ENCODE results near the gene PLCG2. TPM values are rescaled to one million over a fixed set of nuclear protein-coding genes. Genes with fewer than 3 reads are reported as not detected.

PLCG2 gene
- total RNA-seq, 1 donor from 2014 or later: 47.7 TPM

DNA sequence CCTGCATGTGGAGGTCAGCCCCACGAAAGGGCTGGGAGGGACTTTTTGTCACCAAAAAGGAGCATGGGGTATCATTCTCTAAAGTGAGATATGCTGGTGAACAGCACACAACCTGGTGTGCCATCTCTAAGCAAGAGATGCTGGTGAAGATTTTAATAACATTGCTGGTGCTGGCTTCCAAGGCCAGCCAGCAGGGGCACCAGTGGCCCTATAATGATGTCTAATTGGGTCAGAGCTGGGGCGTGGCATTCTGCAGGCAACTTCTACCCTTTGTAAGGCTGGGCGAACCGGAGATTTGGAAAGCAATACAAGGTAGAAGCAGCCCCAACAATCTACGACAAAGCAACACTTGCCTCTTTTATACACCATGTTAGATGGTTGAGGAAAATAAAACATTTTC lies 215.4 kb downstream of the PLCG2 start:
- Histone ChIP-seq H3K4me3 (no peak overlapping the region), H3K27me3 (ENCODE audit: low read depth) (no peaks in the 10 kb centered on the region), H3K36me3 (peaks cover 9% of the 10 kb centered on the region), H3K4me1 (peaks cover 16% of the 10 kb centered on the region), H3K9me3 (no peaks in the 10 kb centered on the region), H3K27ac (no peak overlapping the region)
- ATAC-seq (no peak), DNase-seq (no peak)
- TF ChIP-seq, protein P1, sequence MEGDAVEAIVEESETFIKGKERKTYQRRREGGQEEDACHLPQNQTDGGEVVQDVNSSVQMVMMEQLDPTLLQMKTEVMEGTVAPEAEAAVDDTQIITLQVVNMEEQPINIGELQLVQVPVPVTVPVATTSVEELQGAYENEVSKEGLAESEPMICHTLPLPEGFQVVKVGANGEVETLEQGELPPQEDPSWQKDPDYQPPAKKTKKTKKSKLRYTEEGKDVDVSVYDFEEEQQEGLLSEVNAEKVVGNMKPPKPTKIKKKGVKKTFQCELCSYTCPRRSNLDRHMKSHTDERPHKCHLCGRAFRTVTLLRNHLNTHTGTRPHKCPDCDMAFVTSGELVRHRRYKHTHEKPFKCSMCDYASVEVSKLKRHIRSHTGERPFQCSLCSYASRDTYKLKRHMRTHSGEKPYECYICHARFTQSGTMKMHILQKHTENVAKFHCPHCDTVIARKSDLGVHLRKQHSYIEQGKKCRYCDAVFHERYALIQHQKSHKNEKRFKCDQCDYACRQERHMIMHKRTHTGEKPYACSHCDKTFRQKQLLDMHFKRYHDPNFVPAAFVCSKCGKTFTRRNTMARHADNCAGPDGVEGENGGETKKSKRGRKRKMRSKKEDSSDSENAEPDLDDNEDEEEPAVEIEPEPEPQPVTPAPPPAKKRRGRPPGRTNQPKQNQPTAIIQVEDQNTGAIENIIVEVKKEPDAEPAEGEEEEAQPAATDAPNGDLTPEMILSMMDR (IDR thresholded peaks at IDR 0.05): no peak
- intact Hi-C loops (cut with DNase I): no loop called here

DNA sequence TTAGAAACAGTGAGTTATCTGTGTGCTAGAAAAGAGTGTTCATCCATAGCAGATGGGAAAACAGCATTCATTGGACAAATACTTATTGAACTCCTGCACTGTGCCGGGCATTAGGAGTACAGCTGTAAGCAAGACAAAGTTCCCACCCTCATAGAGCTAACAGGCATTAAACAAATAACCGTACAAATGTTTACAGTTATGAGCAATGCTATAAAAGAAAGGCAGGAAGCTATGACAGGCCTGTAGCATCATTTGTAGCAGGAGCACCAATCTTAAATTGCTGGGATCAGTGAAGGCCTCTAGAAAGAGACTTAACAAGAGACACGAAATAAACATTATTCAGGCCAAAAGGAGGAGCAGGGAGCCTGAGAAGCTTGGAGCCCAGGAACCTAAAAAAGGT lies 216.6 kb downstream of the PLCG2 start:
- ATAC-seq (no peak), DNase-seq (no peak)
- H3K27ac ChIP-seq: no peak overlapping the region
- TF ChIP-seq, protein P1 (IDR thresholded peaks at IDR 0.05): no peak
- intact Hi-C loops (cut with DNase I): no loop called here
- H3K4me1 ChIP-seq: peaks cover 16% of the 10 kb centered on the region
- H3K4me3 ChIP-seq: no peak overlapping the region
- no peaks in the 10 kb centered on the region for H3K27me3 ChIP-seq (ENCODE audit: low read depth)
- H3K9me3 ChIP-seq: no peaks in the 10 kb centered on the region
- peaks cover 13% of the 10 kb centered on the region for H3K36me3 ChIP-seq

DNA sequence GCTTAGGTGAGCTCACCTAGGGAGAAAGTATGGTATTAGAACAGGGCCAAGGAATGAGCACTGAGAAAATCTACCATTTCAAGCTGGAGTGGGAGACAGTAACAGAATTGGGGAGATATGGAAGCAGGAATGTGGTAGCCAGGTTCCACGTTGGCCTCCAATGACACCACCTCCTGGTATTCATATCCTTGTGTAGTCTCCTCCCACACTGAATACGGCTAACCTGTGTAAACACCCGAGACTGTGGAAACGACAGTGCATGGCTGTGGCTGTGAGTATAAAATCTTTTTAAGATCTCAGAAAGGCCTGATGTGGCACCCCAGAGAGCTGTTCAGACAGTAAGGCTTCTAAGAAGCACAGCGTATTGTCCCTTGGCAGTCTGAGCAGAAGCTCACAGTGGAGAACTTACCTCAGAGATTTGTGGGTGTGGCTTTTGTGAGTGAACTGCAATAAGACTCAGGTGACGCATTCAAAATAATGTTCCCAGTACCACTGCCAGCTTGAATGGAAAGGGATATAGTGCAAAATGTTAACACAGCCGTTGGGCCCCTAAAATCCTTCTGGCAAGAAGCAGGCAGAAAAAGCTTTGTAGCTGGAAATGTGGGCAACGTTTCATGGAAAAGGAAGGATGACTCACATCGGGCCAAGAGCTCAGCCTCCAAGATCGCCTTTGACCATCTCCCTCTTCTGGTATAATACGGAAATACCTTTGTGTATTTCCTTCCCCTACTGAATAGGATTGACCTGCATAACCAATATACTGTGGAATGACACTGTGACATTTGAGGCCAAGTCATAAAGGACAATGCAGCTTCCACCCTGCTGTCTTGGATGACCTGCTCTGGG lies 217.8 kb downstream of the PLCG2 start:
- Histone ChIP-seq H3K27ac (no peak overlapping the region), H3K36me3 (peaks cover 13% of the 10 kb centered on the region), H3K27me3 (ENCODE audit: low read depth) (no peaks in the 10 kb centered on the region), H3K4me3 (no peak overlapping the region), H3K4me1 (peaks cover 16% of the 10 kb centered on the region), H3K9me3 (no peaks in the 10 kb centered on the region)
- ATAC-seq: peak in 1 of 2 donors; percentile 37
- TF ChIP-seq, protein P1 (IDR thresholded peaks at IDR 0.05): no peak
- DNase-seq: no peak
- intact Hi-C loops (cut with DNase I): no loop called here

DNA sequence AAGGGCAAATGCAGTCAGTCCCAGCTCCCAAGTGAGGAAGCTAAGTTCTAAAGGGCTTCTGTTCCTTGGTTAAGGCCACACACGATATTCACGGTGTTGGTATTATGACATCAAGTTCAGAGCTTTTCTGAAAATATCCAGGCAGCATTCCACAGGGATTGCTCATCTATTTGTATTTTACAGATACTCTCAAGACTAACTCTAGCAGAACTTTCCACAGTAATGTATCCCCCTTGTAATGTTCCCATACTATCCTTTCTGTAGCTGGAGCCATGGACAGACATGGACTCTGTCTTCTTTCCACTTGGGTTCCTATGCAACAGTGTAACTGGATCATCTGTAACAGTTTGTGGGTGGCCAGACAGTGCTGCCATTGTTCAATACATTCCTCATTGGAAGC lies 218.6 kb downstream of the PLCG2 start:
- Histone ChIP-seq H3K9me3 (no peaks in the 10 kb centered on the region), H3K36me3 (peaks cover 13% of the 10 kb centered on the region), H3K4me3 (no peak overlapping the region), H3K27me3 (ENCODE audit: low read depth) (no peaks in the 10 kb centered on the region), H3K4me1 (peaks cover 16% of the 10 kb centered on the region), H3K27ac (no peak overlapping the region)
- intact Hi-C loops (cut with DNase I): no loop called here
- no peak for DNase-seq
- TF ChIP-seq, protein P1 (IDR thresholded peaks at IDR 0.05): no peak
- peak in 1 of 2 donors; percentile 65 for ATAC-seq

DNA sequence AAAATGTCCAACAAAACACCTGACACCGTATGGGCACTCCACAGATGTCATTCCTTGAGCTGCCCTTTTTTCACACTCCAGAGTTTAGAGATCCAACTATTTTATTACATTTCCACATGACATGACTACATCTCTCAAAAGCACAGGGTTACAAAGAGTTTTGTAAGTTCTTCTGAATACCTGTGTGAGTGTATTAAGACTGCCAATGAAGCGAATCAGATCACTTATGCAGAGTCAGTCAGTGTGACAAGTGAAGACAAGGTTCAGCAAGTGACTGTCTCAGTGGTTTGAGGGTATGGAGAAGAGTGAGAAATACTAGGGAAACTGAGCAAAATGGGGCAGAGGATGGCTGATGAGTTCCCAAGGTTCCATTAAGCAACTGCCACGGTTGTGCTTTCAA lies 223.7 kb downstream of the PLCG2 start:
- H3K36me3 ChIP-seq: peaks cover 13% of the 10 kb centered on the region
- ATAC-seq (no peak), DNase-seq (no peak)
- peaks cover under 1% of the 10 kb centered on the region for H3K4me1 ChIP-seq
- intact Hi-C loops (cut with DNase I): no loop called here
- no peaks in the 10 kb centered on the region for H3K27me3 ChIP-seq (ENCODE audit: low read depth)
- no peaks in the 10 kb centered on the region for H3K9me3 ChIP-seq
- TF ChIP-seq, protein P1 (IDR thresholded peaks at IDR 0.05): no peak
- no peak overlapping the region for H3K4me3 ChIP-seq
- no peak overlapping the region for H3K27ac ChIP-seq
